Activated T-cell treated with anti-CD3 and anti-CD28 coated beads, Interleukin-2, amount 50 U/mL, for 4 hours (primary cell): ENCODE results near the gene KCNK15. TPM values are rescaled to one million over a fixed set of nuclear protein-coding genes. Genes with fewer than 3 reads are reported as not detected.

ENCODE experiments used
- ATAC-seq, 2 donors: fragments of 200-7000 bp; cut with Tn5 transposase; one replicate each; pipeline ENCODE4 v1.10.0; 2021
- DNase-seq: peaks from one replicate; pipeline ENCODE4 v3.0.0-alpha.2; 2020
- H3K27me3 Mint-ChIP-seq: one replicate; pipeline ENCODE4 v1.8.0; 2021; ENCODE audit warnings: low read depth, mixed read lengths
- H3K36me3 Mint-ChIP-seq: one replicate; pipeline ENCODE4 v1.8.0; 2022; ENCODE audit warnings: mixed read lengths; ENCODE audit not compliant: insufficient read depth
- H3K4me1 Mint-ChIP-seq: one replicate; pipeline ENCODE4 v1.8.0; 2021; ENCODE audit warnings: low read depth, mixed read lengths
- H3K4me3 Mint-ChIP-seq: one replicate; pipeline ENCODE4 v1.8.0; 2021; ENCODE audit warnings: mild to moderate bottlenecking, moderate library complexity, mixed read lengths
- H3K9me3 Mint-ChIP-seq: one replicate; pipeline ENCODE4 v1.8.0; 2021; ENCODE audit warnings: mixed read lengths
- total RNA-seq, 3 donors: library from RNA; stranded (reverse); gene quantifications; one replicate each; pipeline ENCODE4 v1.2.1, GENCODE V29; 2021

Gene KCNK15
- total RNA-seq, 3 donors from 2014 or later, result 0.96 to 1.6 (median 1.1) TPM

- H3K27me3 Mint-ChIP-seq, result no peaks in the 10 kb centered on the region
- ATAC-seq (no peak), DNase-seq (no peak)
- H3K4me1 Mint-ChIP-seq, result no peaks in the 10 kb centered on the region
- H3K36me3 Mint-ChIP-seq, result no peaks in the 10 kb centered on the region
- H3K9me3 Mint-ChIP-seq, result no peaks in the 10 kb centered on the region
- no peak overlapping the region for H3K4me3 Mint-ChIP-seq
Measured at GRCh38 chr20:44722990-44723389, 22.7 kb upstream of the KCNK15 start.

GRCh38 chr20:44723391-44723790 lies 22.3 kb upstream of the KCNK15 start:
- ATAC-seq (no peak), DNase-seq (no peak)
- Mint-ChIP-seq H3K4me3 (no peak overlapping the region), H3K9me3 (no peaks in the 10 kb centered on the region), H3K4me1 (no peaks in the 10 kb centered on the region), H3K36me3 (no peaks in the 10 kb centered on the region), H3K27me3 (no peaks in the 10 kb centered on the region)

GRCh38 chr20:44723798-44724362 lies 21.8 kb upstream of the KCNK15 start:
- DNase-seq (no peak), ATAC-seq (no peak)
- no peaks in the 10 kb centered on the region for H3K36me3 Mint-ChIP-seq
- H3K27me3 Mint-ChIP-seq, result no peaks in the 10 kb centered on the region
- no peak overlapping the region for H3K4me3 Mint-ChIP-seq
- H3K9me3 Mint-ChIP-seq, result no peaks in the 10 kb centered on the region
- no peaks in the 10 kb centered on the region for H3K4me1 Mint-ChIP-seq

GRCh38 chr20:44724423-44725091 lies 21.1 kb upstream of the KCNK15 start:
- Mint-ChIP-seq H3K9me3 (no peaks in the 10 kb centered on the region), H3K4me1 (no peaks in the 10 kb centered on the region), H3K36me3 (no peaks in the 10 kb centered on the region), H3K4me3 (no peak overlapping the region), H3K27me3 (no peaks in the 10 kb centered on the region)
- ATAC-seq (no peak), DNase-seq (no peak)

GRCh38 chr20:44725837-44726236 lies 19.8 kb upstream of the KCNK15 start:
- Mint-ChIP-seq H3K4me1 (no peaks in the 10 kb centered on the region), H3K27me3 (no peaks in the 10 kb centered on the region), H3K36me3 (no peaks in the 10 kb centered on the region), H3K4me3 (no peak overlapping the region), H3K9me3 (no peaks in the 10 kb centered on the region)
- no peak for DNase-seq
- no peak for ATAC-seq

GRCh38 chr20:44727039-44727438 lies 18.6 kb upstream of the KCNK15 start:
- no peak for DNase-seq
- H3K9me3 Mint-ChIP-seq, result no peaks in the 10 kb centered on the region
- H3K4me1 Mint-ChIP-seq, result no peaks in the 10 kb centered on the region
- no peak overlapping the region for H3K4me3 Mint-ChIP-seq
- no peaks in the 10 kb centered on the region for H3K36me3 Mint-ChIP-seq
- no peaks in the 10 kb centered on the region for H3K27me3 Mint-ChIP-seq
- ATAC-seq, result no peak

GRCh38 chr20:44727651-44728050 lies 18.0 kb upstream of the KCNK15 start:
- no peak for DNase-seq
- H3K4me1 Mint-ChIP-seq, result no peaks in the 10 kb centered on the region
- no peaks in the 10 kb centered on the region for H3K27me3 Mint-ChIP-seq
- no peaks in the 10 kb centered on the region for H3K9me3 Mint-ChIP-seq
- no peak overlapping the region for H3K4me3 Mint-ChIP-seq
- ATAC-seq, result no peak
- H3K36me3 Mint-ChIP-seq, result no peaks in the 10 kb centered on the region

- no peak for ATAC-seq
- H3K4me3 Mint-ChIP-seq, result no peak overlapping the region
Measured at GRCh38 chr20:44728801-44729443, 16.7 kb upstream of the KCNK15 start.

GRCh38 chr20:44730441-44730840 lies 15.2 kb upstream of the KCNK15 start:
- Mint-ChIP-seq H3K4me1 (peaks cover 6% of the 10 kb centered on the region), H3K36me3 (no peaks in the 10 kb centered on the region), H3K27me3 (no peaks in the 10 kb centered on the region), H3K4me3 (no peak overlapping the region), H3K9me3 (no peaks in the 10 kb centered on the region)
- DNase-seq, result no peak
- no peak for ATAC-seq

More at GRCh38 chr20:44728801-44729443, 16.7 kb upstream of the KCNK15 start:
- no peak for DNase-seq
- no peaks in the 10 kb centered on the region for H3K27me3 Mint-ChIP-seq
- H3K36me3 Mint-ChIP-seq, result no peaks in the 10 kb centered on the region
- peaks cover 6% of the 10 kb centered on the region for H3K4me1 Mint-ChIP-seq
- H3K9me3 Mint-ChIP-seq, result no peaks in the 10 kb centered on the region

- peaks cover 3% of the 10 kb centered on the region for H3K9me3 Mint-ChIP-seq
- ATAC-seq (no peak), DNase-seq (no peak)
- peaks cover 13% of the 10 kb centered on the region for H3K4me1 Mint-ChIP-seq
- no peak overlapping the region for H3K4me3 Mint-ChIP-seq
- H3K27me3 Mint-ChIP-seq, result no peaks in the 10 kb centered on the region
- no peaks in the 10 kb centered on the region for H3K36me3 Mint-ChIP-seq
Measured at GRCh38 chr20:44731657-44732056, 14.0 kb upstream of the KCNK15 start.

GRCh38 chr20:44732327-44732726 lies 13.3 kb upstream of the KCNK15 start:
- peaks cover 3% of the 10 kb centered on the region for H3K9me3 Mint-ChIP-seq
- peaks cover 16% of the 10 kb centered on the region for H3K4me1 Mint-ChIP-seq
- H3K27me3 Mint-ChIP-seq, result no peaks in the 10 kb centered on the region
- H3K36me3 Mint-ChIP-seq, result no peaks in the 10 kb centered on the region
- ATAC-seq (peak; percentile 36 to 44), DNase-seq (no peak)
- H3K4me3 Mint-ChIP-seq, result no peak overlapping the region

GRCh38 chr20:44733341-44734069 lies 12.2 kb upstream of the KCNK15 start:
- Mint-ChIP-seq H3K9me3 (peaks cover 3% of the 10 kb centered on the region), H3K36me3 (no peaks in the 10 kb centered on the region), H3K4me3 (no peak overlapping the region), H3K27me3 (no peaks in the 10 kb centered on the region), H3K4me1 (peaks cover 17% of the 10 kb centered on the region)
- DNase-seq (peak; percentile 45), ATAC-seq (peak; percentile 58 to 63)

- no peak for DNase-seq
- peaks cover 20% of the 10 kb centered on the region for H3K4me1 Mint-ChIP-seq
- no peak overlapping the region for H3K4me3 Mint-ChIP-seq
- no peak for ATAC-seq
- H3K27me3 Mint-ChIP-seq, result no peaks in the 10 kb centered on the region
- H3K36me3 Mint-ChIP-seq, result no peaks in the 10 kb centered on the region
- H3K9me3 Mint-ChIP-seq, result peaks cover 3% of the 10 kb centered on the region
Measured at GRCh38 chr20:44734938-44735337, 10.7 kb upstream of the KCNK15 start.

GRCh38 chr20:44735816-44736169 lies 9.9 kb upstream of the KCNK15 start:
- ATAC-seq (no peak), DNase-seq (no peak)
- peaks cover 3% of the 10 kb centered on the region for H3K9me3 Mint-ChIP-seq
- peaks cover 20% of the 10 kb centered on the region for H3K4me1 Mint-ChIP-seq
- peak overlapping the region; percentile 41 for H3K4me3 Mint-ChIP-seq
- no peaks in the 10 kb centered on the region for H3K36me3 Mint-ChIP-seq
- H3K27me3 Mint-ChIP-seq, result no peaks in the 10 kb centered on the region
